Breast epithelium (tissue), 4 donors: ENCODE measurements around the gene ZNF385A. TPM values are rescaled to one million over a fixed set of nuclear protein-coding genes. Genes with fewer than 3 reads are reported as not detected.

Experiments used
- DNase-seq, 2 donors: peaks; one replicate each; pipeline ENCODE4 v3.0.0-alpha.2; 2019; ENCODE audit warnings: low spot score in 2 of 2
- H3K27ac ChIP-seq, 2 donors: fragments of 200-600 bp; sonication (generic) in 1 of 2; one replicate each; pipeline ENCODE4 v1.5.1; 2016 to 2019; ENCODE audit warnings: mild to moderate bottlenecking in 1 of 2
- H3K27me3 ChIP-seq, 2 donors: fragments of 200-600 bp; sonication (generic) in 1 of 2; one replicate each; pipeline versions ENCODE4 v1.5.1 to v1.6.0; 2017 to 2019; ENCODE audit warnings: control low read depth in 1 of 2, mild to moderate bottlenecking in 1 of 2
- H3K36me3 ChIP-seq: fragments of 200-600 bp; one replicate; pipeline ENCODE4 v1.5.1; 2019
- H3K4me1 ChIP-seq, 2 donors: fragments of 200-600 bp; sonication (generic); one replicate each; pipeline ENCODE4 v1.5.1; 2016 to 2019; ENCODE audit warnings: control low read depth in 1 of 2
- H3K4me3 ChIP-seq, 3 donors: fragments of 200-600 bp; sonication (generic); 1 replicate in 2 of 3; 2 replicates in 1 of 3; pipeline ENCODE4 v1.5.1; 2016 to 2019; ENCODE audit warnings: mild to moderate bottlenecking in 3 of 3, moderate library complexity in 2 of 3
- H3K9me3 ChIP-seq, 2 donors: fragments of 200-600 bp; sonication (generic) in 1 of 2; one replicate each; pipeline ENCODE4 v1.5.1; 2016 to 2019; ENCODE audit warnings: control low read depth in 1 of 2
- POLR2A ChIP-seq: fragments of 450-650 bp; IDR thresholded peaks from one replicate; pipeline ENCODE4 v1.6.1; 2016; ENCODE audit warnings: antibody characterized with exemption, mild to moderate bottlenecking, moderate library complexity
- POLR2AphosphoS5 ChIP-seq, 3 donors: sonication (generic); formaldehyde crosslinking; IDR thresholded peaks; one replicate each; pipeline ENCODE4 v1.6.1; 2017; ENCODE audit warnings: antibody characterized with exemption in 3 of 3
- intact Hi-C: fragments of 100-400 bp; cut with DNase I; formaldehyde crosslinking; loops from one replicate; pipeline ENCODE4 v1.15.1; 2023; ENCODE audit warnings: low total_unique reads
- total RNA-seq, 3 donors: library from RNA; depleted of rRNA; stranded (reverse); fragments of >200 nt; gene quantifications; one replicate each; pipeline ENCODE4 v1.1.0, GENCODE V29; 2016
- TF ChIP-seq, protein P1 (sequence below), 3 donors: fragments of 450-650 bp; IDR thresholded peaks; one replicate each; pipeline ENCODE4 v1.5.1; 2016 to 2017; ENCODE audit warnings: antibody characterized with exemption in 3 of 3, mild to moderate bottlenecking in 3 of 3, moderate library complexity in 3 of 3

ZNF385A gene
- total RNA-seq, 3 donors from 2014 or later, result 8.9 to 18.4 (median 10.5) TPM

DNA sequence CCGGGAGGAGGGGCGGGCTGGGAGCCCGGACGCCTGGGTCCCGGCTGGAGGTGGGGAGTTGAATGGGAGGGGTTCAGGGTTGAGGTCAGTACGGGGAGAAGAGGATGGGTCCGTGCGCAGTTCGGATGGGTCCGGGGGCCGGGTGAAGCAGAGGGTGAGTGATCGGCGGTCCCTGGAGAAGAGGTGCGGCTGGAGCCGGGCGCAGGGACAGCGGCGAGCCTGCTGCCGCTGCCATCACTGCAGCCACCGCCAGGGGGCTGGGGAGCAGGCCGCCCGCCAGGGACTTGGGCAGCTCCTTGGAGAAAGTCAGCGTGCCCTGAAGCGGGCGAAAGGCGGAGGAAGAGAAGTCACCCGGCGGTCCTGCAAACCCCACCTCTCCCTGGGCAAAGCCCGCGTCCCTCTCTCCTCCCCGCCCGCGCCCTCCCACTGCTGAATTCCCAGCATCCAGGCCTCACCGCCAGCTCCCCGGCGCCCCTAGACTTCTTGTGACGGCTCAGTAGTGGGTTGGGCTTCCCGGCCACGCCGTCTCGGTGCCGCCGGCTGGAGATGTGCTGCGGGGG lies 14.3 kb downstream of the ZNF385A start:
- intact Hi-C loops, result no loop called here
- TF ChIP-seq POLR2A (no peak), POLR2AphosphoS5 (IDR thresholded peaks at IDR 0.05) (peak in 2 of 3 donors; percentile 26 to 27)
- TF ChIP-seq, protein P1, sequence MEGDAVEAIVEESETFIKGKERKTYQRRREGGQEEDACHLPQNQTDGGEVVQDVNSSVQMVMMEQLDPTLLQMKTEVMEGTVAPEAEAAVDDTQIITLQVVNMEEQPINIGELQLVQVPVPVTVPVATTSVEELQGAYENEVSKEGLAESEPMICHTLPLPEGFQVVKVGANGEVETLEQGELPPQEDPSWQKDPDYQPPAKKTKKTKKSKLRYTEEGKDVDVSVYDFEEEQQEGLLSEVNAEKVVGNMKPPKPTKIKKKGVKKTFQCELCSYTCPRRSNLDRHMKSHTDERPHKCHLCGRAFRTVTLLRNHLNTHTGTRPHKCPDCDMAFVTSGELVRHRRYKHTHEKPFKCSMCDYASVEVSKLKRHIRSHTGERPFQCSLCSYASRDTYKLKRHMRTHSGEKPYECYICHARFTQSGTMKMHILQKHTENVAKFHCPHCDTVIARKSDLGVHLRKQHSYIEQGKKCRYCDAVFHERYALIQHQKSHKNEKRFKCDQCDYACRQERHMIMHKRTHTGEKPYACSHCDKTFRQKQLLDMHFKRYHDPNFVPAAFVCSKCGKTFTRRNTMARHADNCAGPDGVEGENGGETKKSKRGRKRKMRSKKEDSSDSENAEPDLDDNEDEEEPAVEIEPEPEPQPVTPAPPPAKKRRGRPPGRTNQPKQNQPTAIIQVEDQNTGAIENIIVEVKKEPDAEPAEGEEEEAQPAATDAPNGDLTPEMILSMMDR (IDR thresholded peaks at IDR 0.05), result peak; percentile 87 to 95 (median 95)

GRCh38 chr12:54369597-54370131 lies 14.9 kb downstream of the ZNF385A start:
- TF ChIP-seq POLR2AphosphoS5 (IDR thresholded peaks at IDR 0.05), result no peak
- no peak for TF ChIP-seq POLR2A
- TF ChIP-seq, protein P1 (IDR thresholded peaks at IDR 0.05), result no peak
- peak overlapping the region; percentile 71 to 77 for H3K27ac ChIP-seq
- no peaks in the 10 kb centered on the region for H3K36me3 ChIP-seq
- H3K4me3 ChIP-seq, result peak overlapping the region; percentile 37 to 55 (median 44)
- peaks cover 0 to 8% of the 10 kb centered on the region in 2 donors for H3K4me1 ChIP-seq
- no peaks in the 10 kb centered on the region for H3K9me3 ChIP-seq
- DNase-seq, result no peak
- H3K27me3 ChIP-seq, result no peaks in the 10 kb centered on the region
- intact Hi-C loops, result loop anchor here (10.0 kb wide), 2 partner anchors 85 to 155 kb away; partner anchors contain the start of genes CBX5 and HNRNPA1

More for the DNA sequence above, 14.3 kb downstream of the ZNF385A start:
- DNase-seq, result peak; percentile 65 to 79
- Histone ChIP-seq H3K4me3 (peak overlapping the region; percentile 37 to 55 (median 44)), H3K36me3 (no peaks in the 10 kb centered on the region), H3K4me1 (peaks cover 0 to 8% of the 10 kb centered on the region in 2 donors), H3K9me3 (no peaks in the 10 kb centered on the region), H3K27ac (peak overlapping the region; percentile 71 to 77), H3K27me3 (no peaks in the 10 kb centered on the region)

GRCh38 chr12:54368709-54369596 lies 15.6 kb downstream of the ZNF385A start:
- no peaks in the 10 kb centered on the region for H3K36me3 ChIP-seq
- H3K4me3 ChIP-seq, result peak overlapping the region; percentile 37 to 55 (median 44)
- no peaks in the 10 kb centered on the region for H3K9me3 ChIP-seq
- H3K4me1 ChIP-seq, result peaks cover 0 to 8% of the 10 kb centered on the region in 2 donors
- DNase-seq, result peak; percentile 82 to 93
- no peaks in the 10 kb centered on the region for H3K27me3 ChIP-seq
- TF ChIP-seq POLR2AphosphoS5 (IDR thresholded peaks at IDR 0.05) (peak in 1 of 3 donors; percentile 52), POLR2A (no peak)
- TF ChIP-seq, protein P1 (IDR thresholded peaks at IDR 0.05), result peak; percentile 82 to 89 (median 88)
- H3K27ac ChIP-seq, result peak overlapping the region; percentile 71 to 77
- intact Hi-C loops, result loop anchor here (10.0 kb wide), 2 partner anchors 84 to 154 kb away; partner anchors contain the start of genes CBX5 and HNRNPA1

DNA sequence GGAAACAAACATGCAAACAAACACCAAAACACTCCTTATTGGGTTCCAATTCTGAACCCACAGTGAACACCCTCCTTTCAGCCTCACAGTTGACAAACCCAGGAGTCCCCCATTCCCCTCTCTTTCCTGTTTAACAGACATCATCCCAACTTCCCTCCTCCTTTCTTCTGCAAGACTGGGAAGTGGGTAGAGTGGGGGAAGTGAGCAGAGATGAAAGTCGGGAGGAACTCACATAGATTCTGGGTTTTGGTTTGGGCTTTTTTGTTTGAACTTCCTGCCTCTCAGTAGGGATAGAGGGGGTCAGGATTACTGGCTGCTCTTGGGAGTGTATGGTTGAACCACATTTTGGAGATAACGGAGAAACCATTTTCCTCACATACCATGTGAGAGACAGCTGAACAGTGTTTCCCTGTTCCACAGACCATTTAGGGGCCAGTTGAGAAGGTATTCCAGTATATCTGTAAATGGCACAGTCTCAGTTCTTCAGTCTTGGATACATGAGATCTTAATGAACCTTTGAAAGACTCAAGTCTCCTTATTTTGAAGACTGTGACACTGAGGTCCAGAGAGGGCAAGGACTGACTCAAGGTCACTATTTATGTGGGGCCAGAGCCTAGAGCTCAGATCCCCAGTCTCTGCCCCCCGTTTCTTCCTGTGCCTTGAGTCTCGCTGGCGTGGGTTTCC lies 16.4 kb downstream of the ZNF385A start:
- intact Hi-C loops, result loop anchor here (10.0 kb wide), 2 partner anchors 83 to 153 kb away; partner anchors contain the start of genes CBX5 and HNRNPA1
- no peaks in the 10 kb centered on the region for H3K36me3 ChIP-seq

More for the DNA sequence above, 16.4 kb downstream of the ZNF385A start:
- peaks cover 0 to 8% of the 10 kb centered on the region in 2 donors for H3K4me1 ChIP-seq
- peak overlapping the region; percentile 52 to 71 for H3K27ac ChIP-seq
- no peak for DNase-seq
- peak overlapping the region; percentile 37 to 55 (median 44) for H3K4me3 ChIP-seq
- H3K9me3 ChIP-seq, result no peaks in the 10 kb centered on the region
- TF ChIP-seq POLR2AphosphoS5 (IDR thresholded peaks at IDR 0.05) (no peak), POLR2A (no peak)
- TF ChIP-seq, protein P1 (IDR thresholded peaks at IDR 0.05), result no peak
- H3K27me3 ChIP-seq, result no peaks in the 10 kb centered on the region
